Suprapubic skin (tissue), 4 donors: Measurements from ENCODE around the gene TBC1D22A.
"Not testable (repeated sequence)": the region's sequence is repeated elsewhere in the genome, so short reads cannot be mapped to it uniquely, and the experiment has no call there.

Source experiments
- EP300 ChIP-seq: sonication (generic); formaldehyde crosslinking; IDR thresholded peaks from one replicate; pipeline ENCODE4 v1.6.1; 2017; ENCODE audit warnings: antibody characterized with exemption
- POLR2A ChIP-seq, 2 donors: fragments of 450-650 bp; IDR thresholded peaks; one replicate each; pipeline ENCODE4 v1.6.1; 2017; ENCODE audit warnings: antibody characterized with exemption in 2 of 2, mild to moderate bottlenecking in 2 of 2, moderate library complexity in 2 of 2
- POLR2AphosphoS5 ChIP-seq, 3 donors: sonication (generic); formaldehyde crosslinking; IDR thresholded peaks; one replicate each; pipeline ENCODE4 v1.6.1; 2017; ENCODE audit warnings: antibody characterized with exemption in 3 of 3
- TF ChIP-seq, protein P1 (sequence below), 2 donors: fragments of 200-600 bp in 1 of 2; fragments of 450-650 bp in 1 of 2; sonication (generic) in 1 of 2; IDR thresholded peaks; one replicate each; pipeline ENCODE4 v1.5.1; 2016 to 2019; ENCODE audit warnings: antibody characterized with exemption in 2 of 2, mild to moderate bottlenecking in 1 of 2, moderate library complexity in 1 of 2

DNA sequence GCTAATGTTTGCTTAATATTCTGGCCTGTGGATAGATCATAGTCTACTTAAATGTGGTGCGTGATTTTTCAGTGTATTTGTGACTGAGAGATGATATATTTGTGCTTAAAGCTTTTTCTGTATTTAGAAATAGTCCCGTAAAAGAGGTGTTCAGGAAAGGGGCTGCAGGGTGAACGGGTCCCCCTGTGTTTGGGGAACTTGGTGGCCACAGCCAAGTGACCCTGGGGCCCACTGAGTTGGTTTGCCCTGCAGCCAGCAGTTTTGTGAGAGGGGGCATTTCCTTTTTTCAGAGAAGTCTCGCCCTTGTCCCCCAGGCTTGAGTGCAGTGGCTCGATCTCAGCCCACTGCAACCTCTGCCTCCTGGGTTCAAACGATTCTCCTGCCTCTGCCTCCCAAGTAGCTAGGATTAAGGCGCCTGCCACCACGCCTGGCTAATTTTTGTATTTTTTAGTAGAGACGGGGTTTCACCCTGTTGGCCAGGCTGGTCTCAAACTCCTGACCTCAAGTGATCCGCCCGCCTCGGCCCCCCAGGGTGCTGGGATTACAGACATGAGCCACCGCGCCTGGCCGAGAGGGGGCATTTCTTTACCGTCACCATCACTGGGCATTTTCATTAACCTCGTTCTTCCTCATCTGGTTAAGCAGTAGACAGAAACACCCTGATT is 287.4 kb downstream of the TBC1D22A start:
- TF ChIP-seq, protein P1, sequence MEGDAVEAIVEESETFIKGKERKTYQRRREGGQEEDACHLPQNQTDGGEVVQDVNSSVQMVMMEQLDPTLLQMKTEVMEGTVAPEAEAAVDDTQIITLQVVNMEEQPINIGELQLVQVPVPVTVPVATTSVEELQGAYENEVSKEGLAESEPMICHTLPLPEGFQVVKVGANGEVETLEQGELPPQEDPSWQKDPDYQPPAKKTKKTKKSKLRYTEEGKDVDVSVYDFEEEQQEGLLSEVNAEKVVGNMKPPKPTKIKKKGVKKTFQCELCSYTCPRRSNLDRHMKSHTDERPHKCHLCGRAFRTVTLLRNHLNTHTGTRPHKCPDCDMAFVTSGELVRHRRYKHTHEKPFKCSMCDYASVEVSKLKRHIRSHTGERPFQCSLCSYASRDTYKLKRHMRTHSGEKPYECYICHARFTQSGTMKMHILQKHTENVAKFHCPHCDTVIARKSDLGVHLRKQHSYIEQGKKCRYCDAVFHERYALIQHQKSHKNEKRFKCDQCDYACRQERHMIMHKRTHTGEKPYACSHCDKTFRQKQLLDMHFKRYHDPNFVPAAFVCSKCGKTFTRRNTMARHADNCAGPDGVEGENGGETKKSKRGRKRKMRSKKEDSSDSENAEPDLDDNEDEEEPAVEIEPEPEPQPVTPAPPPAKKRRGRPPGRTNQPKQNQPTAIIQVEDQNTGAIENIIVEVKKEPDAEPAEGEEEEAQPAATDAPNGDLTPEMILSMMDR (IDR thresholded peaks at IDR 0.05), result not testable (repeated sequence)
- TF ChIP-seq POLR2A (IDR thresholded peaks at IDR 0.05); EP300; POLR2AphosphoS5 (IDR thresholded peaks at IDR 0.05): not testable (repeated sequence)
